GM19239 (cell line): Measurements from ENCODE around the gene GALNT16.
"Not testable (repeated sequence)": the region's sequence is repeated elsewhere in the genome, so short reads cannot be mapped to it uniquely, and the experiment has no call there.

Experiments
- DNase-seq: peaks from one replicate; pipeline ENCODE4 v3.0.0; 2011; ENCODE audit warnings: low spot score; ENCODE audit not compliant: insufficient read length
- FAIRE-seq: peaks from 2 replicates; lab custom pipeline; 2011; peaks lifted over from hg19 to GRCh38; lab: Jason Lieb, UNC

GALNT16 gene

GRCh38 chr14:69252851-69253250 lies 7.1 kb upstream of the GALNT16 start:
- FAIRE-seq = no peak
- DNase-seq = no peak

GRCh38 chr14:69259168-69259526 lies 811 bp upstream of the GALNT16 start:
- no peak for FAIRE-seq
- no peak for DNase-seq

DNA sequence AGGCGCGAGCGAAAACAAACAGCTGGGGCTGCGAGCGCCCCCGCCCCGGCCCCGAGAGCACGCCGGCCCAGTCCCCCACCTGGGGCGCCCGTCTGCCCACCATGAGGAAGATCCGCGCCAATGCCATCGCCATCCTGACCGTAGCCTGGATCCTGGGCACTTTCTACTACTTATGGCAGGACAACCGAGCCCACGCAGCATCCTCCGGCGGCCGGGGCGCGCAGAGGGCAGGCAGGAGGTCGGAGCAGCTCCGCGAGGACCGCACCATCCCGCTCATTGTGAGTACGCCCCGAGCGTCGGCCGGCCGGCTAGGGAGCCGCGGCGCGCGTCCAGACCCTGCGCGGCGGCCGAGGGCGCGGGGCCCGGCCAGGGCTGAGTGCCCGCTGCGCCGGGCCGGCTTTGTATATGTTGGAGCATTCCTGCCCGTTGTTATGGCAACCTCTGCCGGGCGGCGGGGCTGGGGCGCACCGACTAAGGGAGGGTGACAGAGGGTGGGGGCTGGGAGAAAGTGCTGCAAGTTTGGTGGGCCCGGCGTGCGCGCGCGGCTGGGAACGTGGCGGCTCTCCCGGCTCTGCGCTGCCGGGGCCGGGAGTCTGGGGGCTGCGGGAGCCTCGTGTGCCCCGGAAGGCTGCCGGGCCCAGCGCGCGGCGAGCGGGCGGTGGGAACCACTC lies 367 bp downstream of the GALNT16 start:
- FAIRE-seq (no peak), DNase-seq (no peak)

GRCh38 chr14:69260861-69261564 lies 1.1 kb downstream of the GALNT16 start:
- DNase-seq = peak; percentile 82
- FAIRE-seq = no peak

GRCh38 chr14:69261761-69262331 lies 1.9 kb downstream of the GALNT16 start:
- DNase-seq (no peak), FAIRE-seq (no peak)

DNA sequence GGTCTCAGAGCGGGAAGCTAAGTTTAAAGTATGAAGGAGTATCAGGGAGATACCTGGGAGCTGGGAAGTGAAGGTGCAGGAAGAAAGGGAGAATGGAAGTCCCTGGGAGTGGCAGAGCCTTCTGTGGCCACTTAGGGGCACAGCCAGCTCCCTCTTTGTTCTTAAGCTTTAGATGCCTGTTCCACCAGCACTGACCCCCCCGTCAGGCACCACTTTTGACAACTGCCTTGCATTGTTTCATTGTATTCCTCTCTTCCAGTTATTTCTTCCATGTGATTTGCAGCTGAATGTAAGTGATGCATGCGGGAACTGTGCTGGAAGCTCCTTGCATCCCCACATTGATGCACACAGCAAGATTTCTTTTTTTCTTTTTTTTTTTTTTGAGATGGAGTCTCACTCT lies 2.6 kb downstream of the GALNT16 start:
- no peak for DNase-seq
- no peak for FAIRE-seq

DNA sequence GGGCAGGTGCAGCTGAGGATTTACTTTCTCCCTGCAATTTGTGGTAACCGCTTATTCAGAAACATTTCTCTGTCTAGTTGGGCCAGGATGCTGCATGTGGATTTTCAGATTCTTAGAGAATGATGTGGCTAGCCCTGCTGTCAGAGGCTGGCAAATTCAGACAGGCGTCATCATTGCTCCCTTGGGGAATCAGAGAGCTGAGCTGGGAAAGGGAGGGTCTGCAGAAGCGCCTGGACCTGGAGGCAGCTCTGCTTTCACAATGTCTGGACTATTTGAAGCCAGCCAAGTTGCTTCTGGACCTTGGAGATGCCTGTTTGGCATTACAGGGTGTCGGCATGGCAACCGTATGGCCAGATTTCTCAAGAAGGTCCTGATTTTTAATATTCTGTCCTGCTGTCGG lies 3.4 kb downstream of the GALNT16 start:
- FAIRE-seq (no peak), DNase-seq (no peak)

DNA sequence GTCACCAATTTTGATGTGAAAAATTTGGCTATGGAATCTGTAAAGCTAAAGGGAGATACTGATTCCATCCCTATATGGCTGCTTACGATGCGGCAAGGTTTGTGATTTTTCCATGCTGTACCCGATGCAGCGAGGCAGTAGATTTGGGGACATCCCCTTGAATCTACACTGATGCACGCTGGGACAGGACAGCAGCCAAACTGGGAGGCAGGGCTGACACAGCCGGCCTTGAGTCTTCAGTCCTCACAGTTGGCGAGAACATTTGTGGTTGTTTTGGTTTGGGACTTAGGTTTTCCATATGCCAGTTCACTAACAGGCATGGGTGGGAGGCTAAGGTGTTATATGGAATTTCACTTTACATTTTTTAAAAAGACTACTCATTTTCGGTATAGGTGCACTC lies 3.8 kb downstream of the GALNT16 start:
- DNase-seq (no peak), FAIRE-seq (no peak)

GRCh38 chr14:69266572-69267345 lies 6.8 kb downstream of the GALNT16 start:
- DNase-seq (no peak), FAIRE-seq (no peak)

GRCh38 chr14:69267492-69267891 lies 7.5 kb downstream of the GALNT16 start:
- FAIRE-seq = no peak
- no peak for DNase-seq

DNA sequence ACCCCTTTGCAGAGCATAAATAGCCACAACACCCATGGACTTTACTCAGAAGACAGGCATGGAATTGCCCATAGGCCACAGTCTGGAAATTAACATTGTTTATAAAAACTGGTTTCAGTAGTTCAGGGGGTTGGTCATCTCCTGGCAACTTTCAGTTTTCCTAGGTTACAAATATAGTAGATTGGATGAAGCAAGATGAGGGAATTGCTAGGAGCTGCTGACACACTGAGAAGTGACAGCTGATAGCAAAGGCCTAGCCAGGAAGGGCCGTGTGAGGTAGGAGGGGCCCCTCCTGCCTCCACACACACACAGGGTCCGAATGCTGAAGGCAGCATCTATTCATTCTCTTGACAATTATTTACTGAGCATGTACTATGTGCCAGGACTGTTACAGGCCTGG lies 8.3 kb downstream of the GALNT16 start:
- FAIRE-seq (no peak), DNase-seq (no peak)

- DNase-seq = no peak
- FAIRE-seq = no peak
Measured at GRCh38 chr14:69268763-69269162, 8.8 kb downstream of the GALNT16 start.

DNA sequence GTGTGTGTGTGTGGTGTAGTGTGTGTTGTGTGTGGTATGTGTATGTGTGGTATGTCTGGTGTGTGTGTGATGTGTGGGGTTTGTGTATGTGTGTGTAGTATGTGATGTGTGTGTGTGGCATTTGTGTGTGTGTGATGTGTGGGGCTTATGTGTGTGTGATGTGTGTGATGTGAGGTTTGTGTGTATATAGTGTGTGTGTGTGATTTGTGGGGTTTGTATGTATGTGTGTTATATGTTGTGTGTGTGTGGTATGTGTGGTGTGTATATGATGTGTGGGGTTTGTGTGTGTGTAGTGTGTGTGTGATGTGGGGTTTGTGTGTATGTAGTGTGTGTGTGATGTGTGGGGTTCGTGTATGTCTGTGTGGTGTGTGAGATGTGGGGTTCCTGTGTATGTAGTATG lies 9.4 kb downstream of the GALNT16 start:
- DNase-seq = no peak
- FAIRE-seq = no peak

GRCh38 chr14:69270097-69270496 lies 10.1 kb downstream of the GALNT16 start:
- no peak for FAIRE-seq
- DNase-seq = no peak

- FAIRE-seq (no peak), DNase-seq (no peak)
Measured at GRCh38 chr14:69270795-69271708, 11.1 kb downstream of the GALNT16 start.

DNA sequence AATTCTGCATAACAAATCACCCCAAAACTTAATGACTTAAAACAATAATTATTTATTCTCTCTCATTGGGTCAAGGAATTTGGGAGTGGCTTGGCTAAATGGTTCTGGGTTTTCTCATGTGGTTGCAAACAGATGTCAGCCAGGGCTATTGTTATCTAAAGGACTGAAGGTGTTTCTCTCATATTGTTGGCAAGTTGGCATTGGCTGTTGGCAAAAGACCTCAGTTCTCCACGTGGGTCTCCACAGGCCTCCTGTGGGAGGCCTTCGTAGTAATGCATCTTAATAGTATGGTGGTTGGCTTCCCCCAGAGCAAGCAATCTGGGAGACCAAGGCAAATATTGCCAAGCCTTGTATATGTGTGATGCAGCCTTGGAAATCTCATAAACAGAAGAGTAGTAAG lies 14.4 kb downstream of the GALNT16 start:
- FAIRE-seq (no peak), DNase-seq (no peak)

DNA sequence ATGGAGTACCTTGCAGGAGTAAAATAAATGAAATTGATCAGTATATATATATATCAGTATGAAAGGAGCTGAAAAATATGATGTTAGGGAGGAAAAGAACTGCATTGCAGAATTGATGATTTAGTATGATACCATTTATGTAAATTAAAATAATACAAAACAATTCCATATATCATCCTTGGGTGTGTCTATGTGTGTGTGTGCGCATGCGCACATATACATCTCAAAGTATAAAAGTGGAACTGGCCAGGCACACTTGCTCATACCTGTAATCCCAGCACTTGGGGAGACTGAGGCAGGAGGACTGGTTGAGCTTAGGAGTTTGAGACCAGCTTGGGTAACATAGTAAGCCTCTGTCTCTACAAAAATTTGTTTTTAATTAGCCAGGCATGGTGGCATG lies 15.4 kb downstream of the GALNT16 start:
- DNase-seq (no peak), FAIRE-seq (no peak)

DNA sequence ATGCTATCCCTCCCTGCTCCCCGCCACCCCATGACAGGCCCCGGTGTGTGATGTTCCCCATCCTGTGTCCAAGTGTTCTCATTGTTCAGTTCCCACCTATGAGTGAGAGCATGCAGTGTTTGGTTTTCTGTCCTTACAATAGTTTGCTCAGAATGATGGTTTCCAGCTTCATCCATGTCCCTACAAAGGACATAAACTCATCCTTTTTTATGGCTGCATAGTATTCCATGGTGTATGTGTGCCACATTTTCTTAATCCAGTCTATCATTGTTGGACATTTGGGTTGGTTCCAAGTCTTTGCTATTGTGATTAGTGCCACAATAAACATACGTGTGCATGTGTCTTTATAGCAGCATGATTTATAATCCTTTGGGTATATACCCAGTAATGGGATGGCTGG lies 17.4 kb downstream of the GALNT16 start:
- not testable (repeated sequence) for DNase-seq, FAIRE-seq

- FAIRE-seq (no peak), DNase-seq (no peak)
Measured at GRCh38 chr14:69280746-69281291, 20.9 kb downstream of the GALNT16 start.
